Hair follicle dermal papilla cell (primary cell): ENCODE measurements around the gene PLCD4. TPM values are rescaled to one million over a fixed set of nuclear protein-coding genes. Genes with fewer than 3 reads are reported as not detected.

Experiments used
- small RNA-seq: library from RNA; depleted of rRNA; stranded (forward); fragments of <200 nt; gene quantifications from one replicate; pipeline ENCODE3, GENCODE V24; 2012
- total RNA-seq: library from RNA; depleted of rRNA; stranded (reverse); fragments of >200 nt; gene quantifications from 2 replicates; pipeline ENCODE4 v1.2.3, GENCODE V29; 2012

The PLCD4 gene
- 6.7 and 8.0 TPM in 2 replicates for total RNA-seq

DNA sequence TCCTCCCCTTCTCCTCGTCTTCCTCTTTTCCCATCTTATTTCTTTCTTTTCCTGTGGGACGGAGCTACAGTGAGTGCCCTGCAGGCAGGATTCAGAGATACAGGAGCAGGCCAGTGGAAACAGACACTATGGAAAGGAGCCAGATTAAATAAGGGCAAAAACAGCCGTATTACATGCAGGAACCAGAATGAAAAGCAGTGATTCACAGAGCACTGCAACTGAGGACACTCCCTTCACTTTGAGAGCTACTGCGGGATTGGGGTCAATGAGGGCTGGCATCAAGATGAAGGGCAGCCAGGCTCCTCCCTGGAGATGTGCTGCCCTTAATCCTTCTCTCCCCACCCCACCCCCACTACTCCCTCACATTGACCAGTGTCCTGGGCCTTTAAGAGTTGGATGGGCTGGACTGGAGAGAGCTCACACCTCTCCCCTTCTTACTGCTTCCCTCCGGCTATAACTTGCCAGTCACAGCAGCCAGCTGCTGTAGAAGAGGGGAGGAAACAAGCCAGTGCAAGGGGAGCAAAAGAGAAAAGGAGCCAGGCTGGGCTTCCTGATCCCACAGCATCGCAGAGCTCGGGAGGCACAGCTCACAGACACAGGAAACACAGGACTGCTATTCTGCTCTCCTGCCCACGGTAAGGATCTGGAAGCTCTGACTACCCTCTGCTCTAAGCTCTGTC is at the start of gene PLCD4:
TSS of gene PLCD4 (plus strand) at position 464 of the 680 bp plus-strand sequence. CDS start 7,841 bp downstream, outside the sequence.

DNA sequence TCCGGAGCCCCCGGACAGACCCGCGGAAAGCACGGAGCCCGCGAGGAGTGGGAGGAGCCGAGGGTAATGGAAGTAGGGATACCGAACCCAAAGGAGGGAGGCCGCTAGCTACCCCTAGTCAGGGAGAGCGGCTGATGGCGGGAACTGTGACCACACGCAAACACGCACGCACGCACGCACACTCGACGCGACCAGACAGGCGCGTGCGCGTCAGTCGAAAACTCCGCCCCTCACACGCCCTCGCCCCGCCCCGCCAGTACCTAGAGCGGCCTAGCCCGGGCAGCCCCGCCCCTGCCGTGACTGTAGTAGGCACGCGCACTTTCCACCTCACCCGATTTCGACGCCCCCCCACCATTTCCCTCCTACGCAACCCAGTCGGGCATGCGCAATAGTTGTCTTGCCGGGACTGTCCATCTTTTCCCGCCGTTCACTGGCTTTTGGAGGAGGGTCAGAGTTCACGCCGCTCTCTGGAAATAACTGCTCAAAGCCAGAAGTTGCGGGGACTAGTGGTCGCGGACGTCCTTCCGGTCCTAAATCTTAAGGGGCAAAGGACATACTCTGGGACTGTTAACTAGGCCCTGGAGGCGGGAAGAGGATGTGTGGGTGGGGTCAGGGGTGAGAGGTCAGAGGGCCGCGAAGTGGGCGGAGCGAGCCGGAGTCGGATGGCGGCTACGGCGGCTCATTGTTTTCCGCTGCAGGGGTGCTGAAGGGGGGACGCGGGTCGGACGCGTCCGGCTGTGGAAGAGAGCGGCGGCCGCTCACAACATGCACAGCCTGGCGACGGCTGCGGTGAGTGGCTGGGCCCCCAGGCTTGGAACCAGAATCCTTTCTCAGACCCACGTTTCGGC is 39.3 kb upstream of the PLCD4 start, which contains the start of the genes CNOT9 and USP37:
TSS of gene CNOT9 (plus strand) at position 650 of the 848 bp plus-strand sequence. CDS start at position 766, 116 bp downstream.
TSS of gene USP37 (minus strand) at position 162 of the 848 bp plus-strand sequence. CDS start 9,698 bp downstream, outside the sequence.

DNA sequence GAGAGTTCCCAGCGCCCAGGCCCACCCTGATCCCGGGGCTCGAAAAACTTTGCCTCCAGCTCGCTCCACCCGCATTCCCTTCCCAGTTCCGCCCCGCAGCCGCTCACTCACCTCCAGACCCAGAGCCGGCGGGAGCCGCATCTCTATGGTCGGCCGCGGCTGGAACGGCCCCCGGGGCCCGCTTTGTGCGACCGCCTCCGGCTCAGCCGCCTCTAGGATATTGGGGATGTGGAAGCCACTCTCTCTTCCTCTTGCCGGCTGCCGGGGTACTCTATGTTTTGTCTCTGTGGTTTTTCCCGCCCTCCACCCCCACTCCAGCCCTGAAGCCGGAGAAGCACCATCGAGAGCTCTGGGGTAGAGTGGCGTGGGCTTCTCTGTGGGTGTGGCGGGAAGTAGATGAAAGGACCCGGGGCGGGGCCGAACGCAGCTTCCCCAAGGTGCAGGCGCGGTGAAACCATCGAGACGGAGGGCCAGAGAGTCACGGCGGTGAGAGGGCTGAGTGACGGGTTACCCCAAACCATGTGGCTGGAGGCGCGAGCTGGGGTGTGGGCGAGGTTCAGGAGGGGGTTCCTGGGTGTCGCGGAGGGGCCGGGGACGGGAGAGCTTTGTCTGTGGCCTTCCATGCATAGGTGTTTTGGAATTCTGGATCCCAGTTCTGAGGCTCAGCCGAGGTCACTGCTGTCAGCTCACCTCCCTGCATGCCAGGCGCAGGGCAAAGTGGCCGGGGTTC is 51.7 kb downstream of the PLCD4 start, which contains the start of the genes BCS1L and ZNF142:
TSS of gene BCS1L (plus strand) at position 426 of the 730 bp plus-strand sequence. CDS start 1,305 bp downstream, outside the sequence.
TSS of gene ZNF142 (minus strand) at position 366 of the 730 bp plus-strand sequence. CDS start 3,194 bp downstream, outside the sequence.

DNA sequence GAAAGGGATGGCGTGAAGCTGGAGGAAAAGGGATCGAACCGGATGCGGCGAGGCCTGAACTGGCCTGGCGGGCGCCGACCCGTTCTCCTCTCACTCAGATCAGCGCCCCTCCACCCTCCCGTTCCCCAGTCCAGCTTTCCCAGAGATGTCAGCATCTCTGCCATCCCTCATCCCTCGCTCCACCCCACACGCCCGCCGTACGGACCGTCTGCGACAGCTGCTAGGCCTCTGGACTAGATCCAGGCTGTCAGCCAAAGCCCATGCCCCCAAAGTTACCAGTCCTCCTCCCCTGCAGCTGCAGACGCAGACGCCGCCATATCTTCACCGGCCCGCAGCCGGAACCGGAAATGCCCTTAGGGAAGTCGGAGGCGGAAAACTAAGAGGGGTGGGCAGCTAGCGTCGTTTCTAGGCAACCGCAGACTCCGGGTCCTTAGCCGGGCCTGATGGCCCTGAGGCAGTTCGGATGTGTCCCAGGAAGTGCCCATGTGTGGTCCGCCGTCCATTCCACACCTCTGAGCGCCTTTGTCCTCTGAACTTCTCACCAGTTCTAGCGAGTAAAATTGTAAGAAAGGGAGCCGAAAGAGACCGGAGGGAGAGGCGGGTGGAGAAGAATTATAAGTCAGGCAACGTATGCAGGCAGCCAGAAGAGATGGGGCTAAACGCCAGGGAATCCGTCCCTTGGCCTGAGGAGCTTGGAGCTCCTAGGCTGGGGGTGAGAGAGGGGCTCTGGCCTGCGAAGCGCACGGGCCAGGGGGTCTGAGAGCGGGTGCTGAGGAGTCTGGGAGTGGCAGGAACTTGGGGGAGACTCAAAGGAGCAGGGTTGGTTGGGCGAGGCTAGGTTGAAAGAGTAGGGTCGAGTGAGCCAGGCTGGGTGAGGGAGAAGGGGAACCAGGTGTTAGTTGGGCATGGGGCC is 64.2 kb downstream of the PLCD4 start, which contains the start of the genes RNF25 and STK36:
TSS of gene RNF25 (minus strand) at position 349 of the 913 bp plus-strand sequence. CDS start at position 317, 32 bp downstream.
TSS of gene STK36 (plus strand) at position 433 of the 913 bp plus-strand sequence. CDS start 744 bp downstream, outside the sequence.

Small RNA genes within 50 kb of the gene (small RNA-seq; reads per million reads assigned to genes)
- gene RNU6-136P, result not detected

Other genes with a start within 250 kb of the PLCD4 start
- under 0.01 and 0.16 TPM in 2 replicates for gene SLC11A1, start 225.6 kb upstream of the PLCD4 start, total RNA-seq
- 85.5 and 91.6 TPM in 2 replicates for gene CTDSP1, start 208.0 kb upstream of the PLCD4 start, total RNA-seq
- gene VIL1, start 188.8 kb upstream of the PLCD4 start, total RNA-seq, result under 0.01 TPM in 1 of 2 replicates, not detected in the other
- gene USP37, start 39.5 kb upstream of the PLCD4 start, total RNA-seq, result 6.4 and 8.6 TPM in 2 replicates
- gene CNOT9, start 39.1 kb upstream of the PLCD4 start, total RNA-seq, result 46.6 and 58.3 TPM in 2 replicates
- gene ZNF142, start 51.7 kb downstream of the PLCD4 start, total RNA-seq, result 16.9 and 20.8 TPM in 2 replicates
- 20.8 and 24.4 TPM in 2 replicates for gene BCS1L, start 51.8 kb downstream of the PLCD4 start, total RNA-seq
- 34.2 and 38.5 TPM in 2 replicates for gene RNF25, start 64.1 kb downstream of the PLCD4 start, total RNA-seq
- gene STK36, start 64.2 kb downstream of the PLCD4 start, total RNA-seq, result 25.4 and 28.7 TPM in 2 replicates
- gene TTLL4, start 102.9 kb downstream of the PLCD4 start, total RNA-seq, result 9.8 and 18.3 TPM in 2 replicates
- 21.5 and 35.2 TPM in 2 replicates for gene CYP27A1, start 174.2 kb downstream of the PLCD4 start, total RNA-seq
- 0.16 TPM in 1 of 2 replicates, not detected in the other for gene PRKAG3, start 223.9 kb downstream of the PLCD4 start, total RNA-seq